CD4-positive, CD25-positive, alpha-beta regulatory T cell (primary cell): Measurements from ENCODE around the gene PTF1A. TPM values are rescaled to one million over a fixed set of nuclear protein-coding genes. Genes with fewer than 3 reads are reported as not detected.

Source experiments
- ATAC-seq, 2 donors: fragments of 150-1000 bp; cut with Tn5 transposase; one replicate each; pipeline ENCODE4 v1.10.0; 2021; ENCODE audit warnings: low read depth in 2 of 2, moderate number of reproducible peaks in 2 of 2, moderate library complexity in 1 of 2
- DNase-seq, 3 donors: peaks; one replicate each; pipeline versions ENCODE4 v3.0.0 to v3.0.0-alpha.2; 2012 to 2022; ENCODE audit warnings: mixed read lengths in 1 of 3
- H3K27ac ChIP-seq: one replicate; pipeline ENCODE4 v1.7.0; 2013; ENCODE audit warnings: mild to moderate bottlenecking, low read length; ENCODE audit not compliant: insufficient read depth, poor library complexity, severe bottlenecking
- H3K27me3 ChIP-seq: one replicate; pipeline ENCODE4 v1.7.0; 2013; ENCODE audit warnings: low read length; ENCODE audit not compliant: control insufficient read depth, insufficient read depth
- H3K36me3 ChIP-seq: one replicate; pipeline ENCODE4 v1.7.0; 2013; ENCODE audit warnings: mild to moderate bottlenecking, low read length, moderate library complexity; ENCODE audit not compliant: control insufficient read depth, insufficient read depth
- H3K4me1 ChIP-seq: 2 replicates; pipeline ENCODE4 v1.7.0; 2013; ENCODE audit warnings: mild to moderate bottlenecking, low read length; ENCODE audit not compliant: insufficient read depth, control insufficient read depth, poor library complexity, severe bottlenecking
- H3K4me3 ChIP-seq: one replicate; pipeline ENCODE4 v1.7.0; 2013; ENCODE audit warnings: low read depth, mild to moderate bottlenecking, low read length, moderate library complexity
- H3K9me3 ChIP-seq, 2 experiments: 1 replicate in 1 of 2; 2 replicates in 1 of 2; pipeline ENCODE4 v1.7.0; 2013; ENCODE audit warnings: low read length in 2 of 2, mild to moderate bottlenecking in 1 of 2, moderate library complexity in 1 of 2; ENCODE audit not compliant: control insufficient read depth in 2 of 2
- H3K27ac Mint-ChIP-seq, 3 donors: one replicate each; pipeline ENCODE4 v1.8.0; 2020 to 2022; ENCODE audit warnings: mild to moderate bottlenecking in 3 of 3, mixed read lengths in 3 of 3, moderate library complexity in 2 of 3
- H3K27me3 Mint-ChIP-seq: one replicate; pipeline ENCODE4 v1.8.0; 2022; ENCODE audit warnings: mild to moderate bottlenecking, mixed read lengths
- H3K36me3 Mint-ChIP-seq: one replicate; pipeline ENCODE4 v1.8.0; 2020; ENCODE audit warnings: mixed read lengths
- H3K4me1 Mint-ChIP-seq, 4 donors: one replicate each; pipeline ENCODE4 v1.8.0; 2020 to 2022; ENCODE audit warnings: mixed read lengths in 4 of 4, mild to moderate bottlenecking in 1 of 4
- H3K4me3 Mint-ChIP-seq, 4 donors: one replicate each; pipeline ENCODE4 v1.8.0; 2020 to 2022; ENCODE audit warnings: mild to moderate bottlenecking in 4 of 4, mixed read lengths in 4 of 4, moderate library complexity in 3 of 4
- H3K9me3 Mint-ChIP-seq, 7 donors: one replicate each; pipeline ENCODE4 v1.8.0; 2020 to 2022; ENCODE audit warnings: mixed read lengths in 7 of 7, mild to moderate bottlenecking in 3 of 7, moderate library complexity in 2 of 7
- polyA plus RNA-seq, 4 donors: library from polyadenylated mRNA; unstranded; fragments of 300-500 nt; fragmentation: Illumina TruSeq; gene quantifications; one replicate each; pipeline ENCODE4 v1.2.3, GENCODE V29; 2021
- total RNA-seq: library from RNA; stranded (reverse); gene quantifications from one replicate; pipeline ENCODE4 v1.2.3, GENCODE V29; 2022

PTF1A gene
- total and polyA plus RNA-seq, 5 donors from 2014 or later = not detected

GRCh38 chr10:23173214-23174073, 18.7 kb upstream of the PTF1A start:
- Histone ChIP-seq H3K9me3 (no peaks in the 10 kb centered on the region), H3K36me3 (no peaks in the 10 kb centered on the region), H3K4me1 (peaks cover 8% of the 10 kb centered on the region), H3K27ac (no peak overlapping the region), H3K4me3 (no peak overlapping the region), H3K27me3 (peaks cover 21% of the 10 kb centered on the region)
- Mint-ChIP-seq H3K27me3 (peaks cover 49% of the 10 kb centered on the region), H3K36me3 (no peaks in the 10 kb centered on the region), H3K4me3 (no peak overlapping the region), H3K27ac (no peak overlapping the region), H3K9me3 (peaks cover 0 to 3% (median 0%) of the 10 kb centered on the region in 7 donors), H3K4me1 (peaks cover 0 to 18% (median under 1%) of the 10 kb centered on the region in 4 donors)
- no peak for ATAC-seq
- no peak for DNase-seq

DNA sequence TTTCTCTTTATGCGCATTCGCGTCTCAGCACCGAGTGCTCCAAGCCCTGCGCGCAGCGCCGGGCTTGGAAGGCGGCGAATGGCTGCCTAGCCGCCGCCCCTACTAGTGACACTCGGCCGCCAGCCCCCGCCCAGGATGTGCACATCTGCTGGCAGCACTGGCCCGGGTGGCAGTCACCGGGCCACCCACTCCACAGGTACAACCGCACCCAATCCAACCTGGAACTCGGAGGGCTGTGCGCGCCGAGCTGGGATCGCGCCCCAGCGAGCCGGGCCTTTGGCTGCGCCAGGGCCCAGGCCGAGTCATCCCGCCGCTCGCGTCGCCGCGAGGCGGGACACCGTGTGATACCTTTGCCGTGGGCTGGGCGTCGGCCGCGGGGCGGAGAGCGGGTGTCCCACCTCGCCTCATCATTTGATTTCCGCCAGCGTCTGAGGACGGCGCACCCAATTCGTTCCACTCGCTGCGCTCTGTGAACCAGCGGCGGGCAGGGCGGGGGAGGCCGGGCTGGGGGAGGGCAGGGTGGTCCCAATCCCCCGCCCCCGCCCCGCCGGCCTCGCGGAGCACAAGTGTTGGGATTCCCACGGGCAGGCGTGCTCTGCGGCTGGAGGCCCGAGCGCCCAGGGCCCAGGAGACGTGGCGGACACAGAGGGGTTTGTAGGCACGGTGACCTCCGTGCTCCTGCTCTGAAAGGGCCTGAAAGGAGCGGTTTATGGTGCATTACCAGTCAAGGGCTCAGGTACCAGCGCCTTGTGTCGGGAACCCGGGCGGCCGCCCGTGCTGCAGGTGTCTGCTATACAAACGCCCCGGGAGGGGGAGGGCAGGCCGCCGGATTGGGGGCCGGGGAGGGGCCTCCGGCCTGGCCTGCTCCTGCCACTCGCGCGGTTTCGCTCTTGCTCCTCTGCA, 17.8 kb upstream of the PTF1A start:
- Mint-ChIP-seq H3K4me3 (no peak overlapping the region), H3K4me1 (peaks cover 0 to 18% (median under 1%) of the 10 kb centered on the region in 4 donors), H3K36me3 (no peaks in the 10 kb centered on the region), H3K27me3 (peaks cover 55% of the 10 kb centered on the region), H3K27ac (no peak overlapping the region), H3K9me3 (peaks cover 0 to 3% (median 0%) of the 10 kb centered on the region in 7 donors)
- Histone ChIP-seq H3K36me3 (no peaks in the 10 kb centered on the region), H3K4me3 (no peak overlapping the region), H3K27me3 (peaks cover 28% of the 10 kb centered on the region), H3K27ac (no peak overlapping the region), H3K9me3 (no peaks in the 10 kb centered on the region), H3K4me1 (peaks cover 8% of the 10 kb centered on the region)
- DNase-seq = no peak
- no peak for ATAC-seq

- no peak for ATAC-seq
- H3K4me3 Mint-ChIP-seq = no peak overlapping the region
- H3K9me3 Mint-ChIP-seq = peaks cover 0 to 3% (median 0%) of the 10 kb centered on the region in 7 donors
These were observed 17.1 kb upstream of the PTF1A start for GRCh38 chr10:23174977-23175512.

DNA sequence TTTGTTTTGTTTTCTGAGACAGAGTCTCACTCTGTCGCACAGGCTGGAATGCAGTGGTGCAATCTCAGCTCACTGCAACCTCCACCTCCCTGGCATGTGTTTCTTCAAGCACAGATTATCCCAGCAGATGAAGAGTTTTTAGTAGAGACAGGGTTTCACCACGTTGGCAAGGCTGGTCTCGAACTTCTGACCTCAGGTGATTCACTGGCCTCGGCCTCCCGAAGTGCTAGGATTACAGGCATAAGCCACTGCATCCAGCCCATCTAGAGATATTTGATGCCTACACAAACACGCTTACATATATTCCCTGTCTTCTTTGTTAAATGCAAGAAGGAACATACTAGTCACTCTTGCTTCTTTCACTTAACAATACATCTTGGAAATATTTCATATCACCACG, 5.9 kb upstream of the PTF1A start:
- no peak overlapping the region for H3K27ac ChIP-seq
- Mint-ChIP-seq H3K4me1 (peaks cover 0 to 11% (median 2%) of the 10 kb centered on the region in 4 donors), H3K27ac (no peak overlapping the region), H3K36me3 (no peaks in the 10 kb centered on the region), H3K4me3 (no peak overlapping the region), H3K27me3 (peaks cover 60% of the 10 kb centered on the region), H3K9me3 (peaks cover 0 to 5% (median 0%) of the 10 kb centered on the region in 7 donors)
- no peaks in the 10 kb centered on the region for H3K36me3 ChIP-seq
- H3K4me3 ChIP-seq = no peak overlapping the region
- ATAC-seq = no peak
- no peaks in the 10 kb centered on the region for H3K4me1 ChIP-seq
- peaks cover 11% of the 10 kb centered on the region for H3K27me3 ChIP-seq
- no peak for DNase-seq
- no peaks in the 10 kb centered on the region for H3K9me3 ChIP-seq

More at GRCh38 chr10:23174977-23175512, 17.1 kb upstream of the PTF1A start:
- DNase-seq = no peak
- H3K36me3 ChIP-seq = no peaks in the 10 kb centered on the region
- peaks cover 62% of the 10 kb centered on the region for H3K27me3 Mint-ChIP-seq
- H3K4me1 Mint-ChIP-seq = peaks cover 0 to 18% (median under 1%) of the 10 kb centered on the region in 4 donors
- no peak overlapping the region for H3K27ac ChIP-seq
- no peaks in the 10 kb centered on the region for H3K36me3 Mint-ChIP-seq
- no peaks in the 10 kb centered on the region for H3K9me3 ChIP-seq
- H3K4me3 ChIP-seq = no peak overlapping the region
- peaks cover 23% of the 10 kb centered on the region for H3K27me3 ChIP-seq
- no peak overlapping the region for H3K27ac Mint-ChIP-seq
- peaks cover 8% of the 10 kb centered on the region for H3K4me1 ChIP-seq

GRCh38 chr10:23186697-23187096, 5.4 kb upstream of the PTF1A start:
- Histone ChIP-seq H3K27me3 (peaks cover 11% of the 10 kb centered on the region), H3K4me1 (no peaks in the 10 kb centered on the region), H3K4me3 (no peak overlapping the region), H3K36me3 (no peaks in the 10 kb centered on the region), H3K9me3 (no peaks in the 10 kb centered on the region), H3K27ac (no peak overlapping the region)
- H3K9me3 Mint-ChIP-seq = peaks cover 0 to 5% (median 0%) of the 10 kb centered on the region in 7 donors
- H3K27ac Mint-ChIP-seq = no peak overlapping the region
- no peaks in the 10 kb centered on the region for H3K36me3 Mint-ChIP-seq
- ATAC-seq (no peak), DNase-seq (no peak)
- H3K4me3 Mint-ChIP-seq = no peak overlapping the region
- H3K27me3 Mint-ChIP-seq = peaks cover 58% of the 10 kb centered on the region
- peaks cover 0 to 11% (median 2%) of the 10 kb centered on the region in 4 donors for H3K4me1 Mint-ChIP-seq

DNA sequence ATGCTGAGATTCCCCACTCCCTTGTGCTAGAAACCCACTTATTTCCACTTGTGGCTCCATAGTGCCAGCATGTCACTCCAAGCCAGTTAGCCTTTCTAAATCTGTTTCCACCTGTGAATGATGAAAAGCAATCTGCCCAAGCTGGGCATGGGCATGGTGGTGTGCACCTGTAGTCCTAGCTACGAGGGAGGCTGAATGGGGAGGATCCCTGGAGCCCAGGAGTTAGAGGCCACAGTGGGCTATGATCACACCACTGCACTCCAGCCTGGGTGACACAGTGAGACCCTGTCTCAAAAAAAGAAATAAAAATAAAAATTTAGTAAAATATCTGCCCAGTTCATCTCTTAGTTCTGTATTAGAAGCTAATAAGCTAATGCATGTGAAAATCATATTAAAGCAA, 5.0 kb upstream of the PTF1A start:
- H3K27me3 Mint-ChIP-seq = peaks cover 53% of the 10 kb centered on the region
- ATAC-seq = no peak

DNA sequence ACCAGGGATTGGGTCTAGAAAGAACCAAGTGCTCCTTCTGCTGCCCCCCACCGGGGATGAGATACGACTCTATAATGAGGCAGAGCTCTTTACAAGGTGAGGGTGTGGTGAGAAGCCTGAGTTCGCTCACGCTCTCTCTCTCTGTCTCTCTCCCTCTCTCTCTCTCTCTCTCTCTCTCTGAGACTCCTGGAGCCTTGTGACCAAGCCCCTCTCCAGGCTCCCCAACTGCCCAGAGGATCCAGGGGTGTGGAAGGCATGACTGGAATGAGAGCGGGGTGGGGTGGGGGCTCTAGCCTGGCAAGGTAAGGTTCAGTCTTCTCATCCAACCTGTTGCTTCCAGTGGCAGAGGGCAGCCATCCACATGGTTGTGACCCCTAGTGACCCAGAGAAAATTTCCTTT, 3.1 kb upstream of the PTF1A start:
- no peaks in the 10 kb centered on the region for H3K36me3 Mint-ChIP-seq

More for the DNA sequence above, 5.0 kb upstream of the PTF1A start:
- H3K4me3 Mint-ChIP-seq = no peak overlapping the region
- Histone ChIP-seq H3K27me3 (peaks cover 10% of the 10 kb centered on the region), H3K4me1 (no peaks in the 10 kb centered on the region), H3K27ac (no peak overlapping the region), H3K9me3 (no peaks in the 10 kb centered on the region), H3K36me3 (no peaks in the 10 kb centered on the region), H3K4me3 (no peak overlapping the region)
- H3K36me3 Mint-ChIP-seq = no peaks in the 10 kb centered on the region
- H3K4me1 Mint-ChIP-seq = peaks cover 0 to 11% (median 2%) of the 10 kb centered on the region in 4 donors
- no peak overlapping the region for H3K27ac Mint-ChIP-seq
- DNase-seq = no peak
- peaks cover 0 to 5% (median 0%) of the 10 kb centered on the region in 7 donors for H3K9me3 Mint-ChIP-seq

More for the DNA sequence above, 3.1 kb upstream of the PTF1A start:
- Mint-ChIP-seq H3K27ac (no peak overlapping the region), H3K4me1 (peaks cover 0 to 11% (median 4%) of the 10 kb centered on the region in 4 donors), H3K27me3 (peaks cover 57% of the 10 kb centered on the region), H3K9me3 (peaks cover 0 to 5% (median 0%) of the 10 kb centered on the region in 7 donors), H3K4me3 (no peak overlapping the region)
- H3K27ac ChIP-seq = no peak overlapping the region
- no peaks in the 10 kb centered on the region for H3K9me3 ChIP-seq
- ATAC-seq (no peak), DNase-seq (no peak)
- no peaks in the 10 kb centered on the region for H3K36me3 ChIP-seq
- H3K4me3 ChIP-seq = no peak overlapping the region
- H3K4me1 ChIP-seq = no peaks in the 10 kb centered on the region
- H3K27me3 ChIP-seq = peaks cover 8% of the 10 kb centered on the region
